ENCODE data around the gene ZNF888. TPM values are rescaled to one million over a fixed set of nuclear protein-coding genes. Genes with fewer than 3 reads are reported as not detected.
A peak's percentile ranks its signal among the peaks of the same experiment; 100 is the strongest.

The ZNF888 gene
- total and polyA plus RNA-seq, 9 of the 15 experiments (the other 6 are each of a cell fraction or from before 2014, with no cell fraction given): 1.6 to 13.3 (median 9.9) TPM

DNA sequence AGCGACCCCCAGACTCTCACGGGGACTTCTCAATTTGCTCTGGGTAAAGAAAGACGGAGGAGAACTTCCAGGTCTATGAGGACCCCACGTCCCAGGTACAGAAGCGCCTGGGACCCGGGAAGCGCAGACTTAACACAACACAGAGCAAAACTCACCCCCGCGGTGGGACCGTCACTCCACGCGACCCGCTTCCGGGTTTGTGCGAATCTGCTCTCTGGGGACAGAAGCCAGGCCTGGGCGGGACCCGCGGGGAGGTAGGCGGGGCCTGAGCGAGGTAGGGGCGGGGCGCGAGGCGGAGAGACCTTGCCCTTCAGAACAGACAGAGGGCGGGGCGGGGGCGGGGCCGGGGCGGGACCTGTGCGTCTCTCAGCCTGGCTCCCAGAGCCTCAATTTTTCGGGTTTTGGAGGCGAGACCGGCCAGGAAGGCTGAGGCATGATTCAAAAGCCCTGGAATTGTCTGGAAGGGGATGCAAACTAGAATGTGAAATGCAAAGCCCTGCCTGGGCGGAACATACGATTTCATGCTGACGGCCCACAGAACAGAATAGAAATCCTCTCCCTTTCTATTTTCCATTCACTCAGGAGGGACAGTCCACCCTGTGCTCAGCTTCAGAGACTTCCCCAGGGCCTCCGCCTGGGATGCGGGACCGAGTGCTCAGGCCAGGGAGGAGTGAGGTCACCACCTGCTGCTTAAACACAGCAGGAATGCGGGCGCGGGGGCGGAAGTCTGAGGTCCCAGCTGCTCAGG, 19.3 kb upstream of the ZNF888 start (continued):
- TF ChIP-seq, protein P1, sequence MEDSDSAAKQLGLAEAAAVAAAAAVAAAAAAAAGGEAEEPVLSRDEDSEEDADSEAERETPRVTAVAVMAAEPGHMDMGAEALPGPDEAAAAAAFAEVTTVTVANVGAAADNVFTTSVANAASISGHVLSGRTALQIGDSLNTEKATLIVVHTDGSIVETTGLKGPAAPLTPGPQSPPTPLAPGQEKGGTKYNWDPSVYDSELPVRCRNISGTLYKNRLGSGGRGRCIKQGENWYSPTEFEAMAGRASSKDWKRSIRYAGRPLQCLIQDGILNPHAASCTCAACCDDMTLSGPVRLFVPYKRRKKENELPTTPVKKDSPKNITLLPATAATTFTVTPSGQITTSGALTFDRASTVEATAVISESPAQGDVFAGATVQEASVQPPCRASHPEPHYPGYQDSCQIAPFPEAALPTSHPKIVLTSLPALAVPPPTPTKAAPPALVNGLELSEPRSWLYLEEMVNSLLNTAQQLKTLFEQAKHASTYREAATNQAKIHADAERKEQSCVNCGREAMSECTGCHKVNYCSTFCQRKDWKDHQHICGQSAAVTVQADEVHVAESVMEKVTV (CRISPR knock-in tag; IDR thresholded peaks at IDR 0.05): no peak
- TF ChIP-seq ZNF707 (CRISPR knock-in tag; conservative IDR thresholded peaks at IDR 0.05) (no peak), SOX6 (IDR thresholded peaks at IDR 0.05) (peak; percentile 15; the same call in 1 of the 2 replicates), RAD21 (CRISPR knock-in tag; conservative IDR thresholded peaks at IDR 0.05 in 1 of 2, IDR thresholded peaks at IDR 0.05 in 1 of 2) (peak in 1 of 2 experiments; percentile 27; a peak in 2 of 4 replicates), NR2F6 (CRISPR knock-in tag; IDR thresholded peaks at IDR 0.05) (no peak), ZNF561 (CRISPR knock-in tag; conservative IDR thresholded peaks at IDR 0.05) (no peak), SRSF1 (IDR thresholded peaks at IDR 0.05; ENCODE audit: low read depth, low read length) (no peak), ZBTB1 (CRISPR knock-in tag; IDR thresholded peaks at IDR 0.05; ENCODE audit: borderline replicate concordance, low read depth) (no peak), KDM5B (IDR thresholded peaks at IDR 0.05; ENCODE audit: insufficient replicate concordance, low read depth, low read length) (peak; percentile 80), PHF20 (IDR thresholded peaks at IDR 0.05; ENCODE audit: partially characterized antibody) (no peak), MYC (IDR thresholded peaks at IDR 0.05; ENCODE audit: low read depth, low read length) (peak; percentile 67), MYC (CRISPR knock-in tag; IDR thresholded peaks at IDR 0.05; ENCODE audit: borderline replicate concordance, low read depth) (no peak), POLR2B (IDR thresholded peaks at IDR 0.05; ENCODE audit: low read depth, partially characterized antibody) (peak; percentile 82), SIX5 (IDR thresholded peaks at IDR 0.05; ENCODE audit: borderline replicate concordance in 1 of 2, insufficient read depth in 1 of 2, low read depth in 1 of 2, low read length in 2 of 2) (no peak), BCL6 (CRISPR knock-in tag; IDR thresholded peaks at IDR 0.05) (no peak), TGIF2 (CRISPR knock-in tag; IDR thresholded peaks at IDR 0.05) (no peak), ASH1L (IDR thresholded peaks at IDR 0.05; ENCODE audit: borderline replicate concordance, low read depth, partially characterized antibody) (peak; percentile 57), RUNX1 (IDR thresholded peaks at IDR 0.05; ENCODE audit: low read depth) (no peak)
- TF ChIP-seq, protein P2, sequence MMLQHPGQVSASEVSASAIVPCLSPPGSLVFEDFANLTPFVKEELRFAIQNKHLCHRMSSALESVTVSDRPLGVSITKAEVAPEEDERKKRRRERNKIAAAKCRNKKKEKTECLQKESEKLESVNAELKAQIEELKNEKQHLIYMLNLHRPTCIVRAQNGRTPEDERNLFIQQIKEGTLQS (IDR thresholded peaks at IDR 0.05): peak; percentile 78
- TF ChIP-seq, protein P2 (CRISPR knock-in tag; conservative IDR thresholded peaks at IDR 0.05): no peak
- TF ChIP-seq, protein P3, sequence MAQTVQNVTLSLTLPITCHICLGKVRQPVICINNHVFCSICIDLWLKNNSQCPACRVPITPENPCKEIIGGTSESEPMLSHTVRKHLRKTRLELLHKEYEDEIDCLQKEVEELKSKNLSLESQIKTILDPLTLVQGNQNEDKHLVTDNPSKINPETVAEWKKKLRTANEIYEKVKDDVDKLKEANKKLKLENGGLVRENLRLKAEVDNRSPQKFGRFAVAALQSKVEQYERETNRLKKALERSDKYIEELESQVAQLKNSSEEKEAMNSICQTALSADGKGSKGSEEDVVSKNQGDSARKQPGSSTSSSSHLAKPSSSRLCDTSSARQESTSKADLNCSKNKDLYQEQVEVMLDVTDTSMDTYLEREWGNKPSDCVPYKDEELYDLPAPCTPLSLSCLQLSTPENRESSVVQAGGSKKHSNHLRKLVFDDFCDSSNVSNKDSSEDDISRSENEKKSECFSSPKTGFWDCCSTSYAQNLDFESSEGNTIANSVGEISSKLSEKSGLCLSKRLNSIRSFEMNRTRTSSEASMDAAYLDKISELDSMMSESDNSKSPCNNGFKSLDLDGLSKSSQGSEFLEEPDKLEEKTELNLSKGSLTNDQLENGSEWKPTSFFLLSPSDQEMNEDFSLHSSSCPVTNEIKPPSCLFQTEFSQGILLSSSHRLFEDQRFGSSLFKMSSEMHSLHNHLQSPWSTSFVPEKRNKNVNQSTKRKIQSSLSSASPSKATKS (CRISPR knock-in tag; IDR thresholded peaks at IDR 0.05): no peak
